Ishikawa (cell line): ENCODE results near the gene ATRN.

Source experiments
- CEBPB ChIP-seq: IDR thresholded peaks from 2 replicates; pipeline ENCODE4 v1.6.1; 2012
- CREB1 ChIP-seq: IDR thresholded peaks from 2 replicates; pipeline ENCODE4 v1.6.1; 2012; ENCODE audit warnings: low read depth
- EGR1 ChIP-seq: IDR thresholded peaks from 2 replicates; pipeline ENCODE4 v1.6.1; 2012
- FOXM1 ChIP-seq: IDR thresholded peaks from 2 replicates; pipeline ENCODE4 v1.6.1; 2012; ENCODE audit warnings: low read depth, borderline replicate concordance
- MAX ChIP-seq: IDR thresholded peaks from 2 replicates; pipeline ENCODE4 v1.6.1; 2012
- RAD21 ChIP-seq: IDR thresholded peaks from 2 replicates; pipeline ENCODE4 v1.6.1; 2012; ENCODE audit warnings: low read depth
- REST ChIP-seq: IDR thresholded peaks from 2 replicates; pipeline ENCODE4 v1.6.1; 2012; ENCODE audit warnings: low read depth, mild to moderate bottlenecking
- TCF12 ChIP-seq: IDR thresholded peaks from 2 replicates; pipeline ENCODE4 v1.6.1; 2012; ENCODE audit warnings: low read depth
- TEAD4 ChIP-seq: IDR thresholded peaks from 2 replicates; pipeline ENCODE4 v1.6.1; 2012
- USF1 ChIP-seq: IDR thresholded peaks from 2 replicates; pipeline ENCODE4 v1.6.1; 2012
- YY1 ChIP-seq: IDR thresholded peaks from 2 replicates; pipeline ENCODE4 v1.6.1; 2012; ENCODE audit warnings: low read depth
- ZBTB7A ChIP-seq: IDR thresholded peaks from 2 replicates; pipeline ENCODE4 v1.6.1; 2012; ENCODE audit warnings: low read depth

- TF ChIP-seq TCF12 (no peak), RAD21 (no peak), USF1 (no peak), FOXM1 (no peak), ZBTB7A (no peak), CEBPB (no peak), TEAD4 (no peak), REST (no peak), CREB1 (no peak), YY1 (no peak), EGR1 (no peak), MAX (no peak)
Measured at GRCh38 chr20:3658019-3658715, 187.3 kb downstream of the ATRN start.
